ENCODE measurements around the gene ABLIM1. TPM values are rescaled to one million over a fixed set of nuclear protein-coding genes. Genes with fewer than 3 reads are reported as not detected.

The ABLIM1 gene
- polyA plus RNA-seq, 3 donors = 0.33 to 0.91 (median 0.57) TPM

DNA sequence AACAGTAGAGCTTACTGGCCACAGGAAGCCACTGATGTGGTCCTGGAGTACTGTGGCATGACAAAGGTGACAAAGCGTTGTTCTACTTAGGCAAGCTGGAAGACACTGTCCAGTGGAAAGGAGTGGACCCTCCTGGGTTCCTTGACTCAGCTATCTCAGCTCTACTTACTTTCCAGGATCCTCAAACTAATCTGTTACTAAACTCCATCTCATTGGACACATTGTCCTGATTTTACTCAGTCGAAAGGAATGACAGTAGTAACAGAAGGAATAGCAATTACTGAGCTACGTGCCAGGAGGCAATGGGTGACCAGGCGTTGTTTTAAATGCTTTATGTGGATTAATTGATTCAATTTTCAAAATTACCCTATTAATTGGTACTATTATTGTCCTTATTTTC is 41.6 kb downstream of the ABLIM1 start:
- intact Hi-C loops (cut with micrococcal nuclease) = no loop called here

DNA sequence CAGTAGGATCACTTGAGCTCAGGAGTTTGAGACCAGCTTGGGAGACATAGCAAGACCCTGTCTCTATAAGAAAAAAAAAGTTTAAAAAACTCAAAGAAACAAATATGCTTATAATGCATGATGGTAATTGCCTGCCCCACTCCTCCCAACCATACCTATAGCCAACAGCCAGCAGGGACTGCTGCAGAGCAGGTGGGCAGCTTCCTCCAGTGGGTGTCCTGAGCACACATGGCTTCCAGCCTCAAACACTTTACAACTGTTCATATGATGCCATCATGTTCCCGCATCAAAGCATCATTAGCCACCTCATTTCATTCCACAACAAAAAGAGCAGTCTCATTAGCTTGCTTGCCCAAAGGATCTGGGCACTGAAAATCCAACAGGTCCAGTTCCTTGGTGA is 42.0 kb downstream of the ABLIM1 start:
- Mint-ChIP-seq H3K9me3 (no peaks in the 10 kb centered on the region), H3K27ac (no peak overlapping the region), H3K27me3 (ENCODE audit: low read depth in 3 of 3) (peaks cover 0 to 3% (median 2%) of the 10 kb centered on the region in 3 donors), H3K4me3 (no peak overlapping the region), H3K4me1 (no peaks in the 10 kb centered on the region), H3K36me3 (no peaks in the 10 kb centered on the region)
- Histone ChIP-seq H3K4me3 (replicated peaks in 1 of 3; ENCODE audit: low read depth in 2 of 3, low read length in 3 of 3) (no peak overlapping the region), H3K4me2 (replicated peaks; ENCODE audit: extremely low read depth, low read length, poor library complexity, severe bottlenecking) (no peak overlapping the region), H3K27ac (ENCODE audit: low read depth in 1 of 2, low read length in 2 of 2) (no peak overlapping the region), H3K27me3 (ENCODE audit: control insufficient read depth in 2 of 2, insufficient read depth in 2 of 2, low read length in 2 of 2) (no peaks in the 10 kb centered on the region), H3K9ac (ENCODE audit: insufficient read depth, low read length, poor library complexity, severe bottlenecking) (no peak overlapping the region), H2AFZ (ENCODE audit: insufficient read depth, low read depth, low read length, poor library complexity, severe bottlenecking) (no peak overlapping the region), H4K20me1 (ENCODE audit: insufficient read depth, low read length) (no peaks in the 10 kb centered on the region), H3K79me2 (ENCODE audit: insufficient read depth, low read length) (no peaks in the 10 kb centered on the region), H3K36me3 (replicated peaks in 1 of 2; ENCODE audit: control insufficient read depth in 1 of 2, insufficient read depth in 2 of 2, low read length in 2 of 2) (no peaks in the 10 kb centered on the region), H3K9me3 (replicated peaks in 1 of 2; ENCODE audit: control insufficient read depth in 1 of 2, insufficient read depth in 1 of 2, low read length in 2 of 2) (no peaks in the 10 kb centered on the region), H3K4me1 (ENCODE audit: control insufficient read depth in 1 of 2, insufficient read depth in 2 of 2, low read length in 2 of 2) (no peaks in the 10 kb centered on the region)
- TF ChIP-seq, protein P1, sequence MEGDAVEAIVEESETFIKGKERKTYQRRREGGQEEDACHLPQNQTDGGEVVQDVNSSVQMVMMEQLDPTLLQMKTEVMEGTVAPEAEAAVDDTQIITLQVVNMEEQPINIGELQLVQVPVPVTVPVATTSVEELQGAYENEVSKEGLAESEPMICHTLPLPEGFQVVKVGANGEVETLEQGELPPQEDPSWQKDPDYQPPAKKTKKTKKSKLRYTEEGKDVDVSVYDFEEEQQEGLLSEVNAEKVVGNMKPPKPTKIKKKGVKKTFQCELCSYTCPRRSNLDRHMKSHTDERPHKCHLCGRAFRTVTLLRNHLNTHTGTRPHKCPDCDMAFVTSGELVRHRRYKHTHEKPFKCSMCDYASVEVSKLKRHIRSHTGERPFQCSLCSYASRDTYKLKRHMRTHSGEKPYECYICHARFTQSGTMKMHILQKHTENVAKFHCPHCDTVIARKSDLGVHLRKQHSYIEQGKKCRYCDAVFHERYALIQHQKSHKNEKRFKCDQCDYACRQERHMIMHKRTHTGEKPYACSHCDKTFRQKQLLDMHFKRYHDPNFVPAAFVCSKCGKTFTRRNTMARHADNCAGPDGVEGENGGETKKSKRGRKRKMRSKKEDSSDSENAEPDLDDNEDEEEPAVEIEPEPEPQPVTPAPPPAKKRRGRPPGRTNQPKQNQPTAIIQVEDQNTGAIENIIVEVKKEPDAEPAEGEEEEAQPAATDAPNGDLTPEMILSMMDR (IDR thresholded peaks at IDR 0.05) = no peak
- 89% methylated on average over 1 of the region's 1 CpG for WGBS (ENCODE audit: insufficient coverage)
- intact Hi-C loops (cut with micrococcal nuclease) = no loop called here
- DNase-seq = no peak

More for the DNA sequence above, 41.6 kb downstream of the ABLIM1 start:
- peaks cover 0 to 3% (median 2%) of the 10 kb centered on the region in 3 donors for H3K27me3 Mint-ChIP-seq (ENCODE audit: low read depth in 3 of 3)
- peaks cover 0 to 2% (median 0%) of the 10 kb centered on the region in 7 donors for H3K9me3 Mint-ChIP-seq
- DNase-seq = no peak
- Histone ChIP-seq H2AFZ (ENCODE audit: insufficient read depth, low read depth, low read length, poor library complexity, severe bottlenecking) (no peak overlapping the region), H3K79me2 (ENCODE audit: insufficient read depth, low read length) (no peaks in the 10 kb centered on the region), H3K9ac (ENCODE audit: insufficient read depth, low read length, poor library complexity, severe bottlenecking) (no peak overlapping the region), H4K20me1 (ENCODE audit: insufficient read depth, low read length) (no peaks in the 10 kb centered on the region), H3K27me3 (ENCODE audit: control insufficient read depth in 2 of 2, insufficient read depth in 2 of 2, low read length in 2 of 2) (no peaks in the 10 kb centered on the region), H3K4me3 (replicated peaks in 1 of 3; ENCODE audit: low read depth in 2 of 3, low read length in 3 of 3) (no peak overlapping the region), H3K4me1 (ENCODE audit: control insufficient read depth in 1 of 2, insufficient read depth in 2 of 2, low read length in 2 of 2) (no peaks in the 10 kb centered on the region), H3K36me3 (replicated peaks in 1 of 2; ENCODE audit: control insufficient read depth in 1 of 2, insufficient read depth in 2 of 2, low read length in 2 of 2) (no peaks in the 10 kb centered on the region), H3K27ac (ENCODE audit: low read depth in 1 of 2, low read length in 2 of 2) (no peak overlapping the region), H3K9me3 (replicated peaks in 1 of 2; ENCODE audit: control insufficient read depth in 1 of 2, insufficient read depth in 1 of 2, low read length in 2 of 2) (no peaks in the 10 kb centered on the region), H3K4me2 (replicated peaks; ENCODE audit: extremely low read depth, low read length, poor library complexity, severe bottlenecking) (no peak overlapping the region)
- no peak overlapping the region for H3K27ac Mint-ChIP-seq
- H3K4me1 Mint-ChIP-seq = no peaks in the 10 kb centered on the region
- WGBS (ENCODE audit: insufficient coverage) = 100% methylated on average over 1 of the region's 4 CpGs
- no peaks in the 10 kb centered on the region for H3K36me3 Mint-ChIP-seq
- no peak overlapping the region for H3K4me3 Mint-ChIP-seq
- TF ChIP-seq, protein P1 (IDR thresholded peaks at IDR 0.05) = no peak

All from CD14-positive monocyte (primary cell).